ENCODE measurements around the gene TRIM54. TPM values are rescaled to one million over a fixed set of nuclear protein-coding genes. Genes with fewer than 3 reads are reported as not detected.

TRIM54 gene
- total RNA-seq, 2 donors from 2014 or later, result 97.2 to 136 TPM

DNA sequence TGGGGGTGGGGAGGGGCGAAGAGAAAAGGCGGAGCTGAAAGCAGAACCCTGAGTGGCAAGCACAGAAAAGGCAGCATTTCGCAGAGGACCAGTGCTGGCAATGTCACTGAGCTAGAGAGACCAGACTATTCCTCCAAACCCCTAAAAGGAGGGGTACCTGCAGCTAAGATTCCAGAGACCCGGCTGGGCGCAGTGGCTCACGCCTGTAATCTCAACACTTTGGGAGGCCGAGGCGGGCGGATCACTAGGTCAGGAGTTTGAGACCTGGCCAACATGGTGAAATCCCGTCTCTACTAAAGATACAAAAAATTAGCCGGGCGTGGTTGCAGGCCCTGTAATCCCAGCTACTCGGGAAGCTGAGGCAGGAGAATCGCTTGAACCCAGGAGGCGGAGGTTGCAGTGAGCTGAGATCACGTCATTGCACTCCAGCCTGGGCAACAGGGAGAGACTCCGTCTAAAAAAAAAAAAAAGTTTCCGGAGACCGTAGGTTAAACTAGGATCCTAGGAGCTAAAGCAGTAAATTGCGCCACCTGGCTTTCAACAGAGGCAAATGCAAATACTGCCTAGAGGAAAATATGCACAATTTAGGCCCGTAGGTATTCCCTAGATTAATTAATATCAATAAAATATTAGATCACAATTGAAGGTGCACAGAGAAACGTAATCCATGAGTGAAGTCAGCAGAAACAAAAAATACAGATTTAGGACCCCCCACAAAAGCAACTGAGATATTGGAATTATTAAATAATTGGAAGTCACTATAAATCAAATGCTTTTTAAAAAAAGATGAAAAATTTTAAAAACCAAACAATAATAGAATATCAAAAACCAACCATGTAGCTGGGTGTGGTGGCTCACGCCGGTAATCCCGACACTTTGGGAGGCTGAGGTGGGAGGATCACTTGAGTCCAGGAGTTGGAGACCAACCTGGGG lies 21.1 kb downstream of the TRIM54 start:
- Histone ChIP-seq H3K27me3 (peaks cover 0 to 15% of the 10 kb centered on the region in 2 donors), H3K27ac (peak overlapping the region; percentile 44 to 59), H3K4me3 (peak overlapping the region in 1 of 2 donors; percentile 32), H3K9me3 (no peaks in the 10 kb centered on the region), H3K36me3 (peaks cover 45% of the 10 kb centered on the region), H3K4me1 (peaks cover 0 to 28% of the 10 kb centered on the region in 2 donors)
- TF ChIP-seq, protein P1, sequence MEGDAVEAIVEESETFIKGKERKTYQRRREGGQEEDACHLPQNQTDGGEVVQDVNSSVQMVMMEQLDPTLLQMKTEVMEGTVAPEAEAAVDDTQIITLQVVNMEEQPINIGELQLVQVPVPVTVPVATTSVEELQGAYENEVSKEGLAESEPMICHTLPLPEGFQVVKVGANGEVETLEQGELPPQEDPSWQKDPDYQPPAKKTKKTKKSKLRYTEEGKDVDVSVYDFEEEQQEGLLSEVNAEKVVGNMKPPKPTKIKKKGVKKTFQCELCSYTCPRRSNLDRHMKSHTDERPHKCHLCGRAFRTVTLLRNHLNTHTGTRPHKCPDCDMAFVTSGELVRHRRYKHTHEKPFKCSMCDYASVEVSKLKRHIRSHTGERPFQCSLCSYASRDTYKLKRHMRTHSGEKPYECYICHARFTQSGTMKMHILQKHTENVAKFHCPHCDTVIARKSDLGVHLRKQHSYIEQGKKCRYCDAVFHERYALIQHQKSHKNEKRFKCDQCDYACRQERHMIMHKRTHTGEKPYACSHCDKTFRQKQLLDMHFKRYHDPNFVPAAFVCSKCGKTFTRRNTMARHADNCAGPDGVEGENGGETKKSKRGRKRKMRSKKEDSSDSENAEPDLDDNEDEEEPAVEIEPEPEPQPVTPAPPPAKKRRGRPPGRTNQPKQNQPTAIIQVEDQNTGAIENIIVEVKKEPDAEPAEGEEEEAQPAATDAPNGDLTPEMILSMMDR (IDR thresholded peaks at IDR 0.05), result peak; percentile 67 to 93
- peak; percentile 61 for DNase-seq (ENCODE audit: low spot score)

DNA sequence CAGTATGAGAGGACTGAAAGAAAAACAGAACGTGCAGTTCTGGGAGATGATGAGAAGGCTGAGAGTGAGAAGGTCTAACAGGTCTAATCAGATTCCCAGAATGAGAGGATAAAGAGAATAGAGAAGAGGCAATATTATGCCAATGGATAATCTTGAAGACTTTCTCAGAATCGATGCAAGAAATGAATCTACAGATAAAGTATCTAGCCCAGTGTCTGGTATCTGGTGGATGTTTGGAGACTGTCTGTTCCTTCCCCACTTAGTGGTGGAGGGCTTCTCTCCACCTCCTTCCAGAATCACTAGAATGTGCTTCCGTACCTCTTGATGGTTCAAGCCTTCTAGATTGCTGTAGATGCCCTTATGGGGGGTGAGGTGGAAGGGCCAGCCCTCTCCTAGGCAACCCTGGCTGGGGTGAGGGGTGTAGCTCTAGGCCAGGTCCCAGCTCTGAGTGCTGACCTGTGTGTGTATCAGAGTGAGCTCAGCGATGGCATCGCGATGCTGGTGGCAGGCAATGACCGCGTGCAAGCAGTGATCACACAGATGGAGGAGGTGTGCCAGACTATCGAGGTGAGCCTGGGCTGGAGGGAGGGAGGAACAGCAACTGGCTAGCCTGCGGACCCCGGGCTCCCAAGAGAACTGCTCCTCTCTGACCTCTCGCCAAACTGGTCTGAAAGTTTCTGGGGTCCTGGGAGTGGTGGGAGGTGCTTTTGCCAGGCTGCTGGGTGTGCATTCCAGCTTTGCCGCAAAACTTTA lies 22.4 kb downstream of the TRIM54 start:
- Histone ChIP-seq H3K27me3 (peaks cover 0 to 15% of the 10 kb centered on the region in 2 donors), H3K36me3 (peaks cover 41% of the 10 kb centered on the region), H3K4me3 (no peak overlapping the region), H3K4me1 (peaks cover 0 to 33% of the 10 kb centered on the region in 2 donors), H3K9me3 (no peaks in the 10 kb centered on the region), H3K27ac (no peak overlapping the region)
- no peak for DNase-seq (ENCODE audit: low spot score)
- TF ChIP-seq, protein P1 (IDR thresholded peaks at IDR 0.05), result no peak

DNA sequence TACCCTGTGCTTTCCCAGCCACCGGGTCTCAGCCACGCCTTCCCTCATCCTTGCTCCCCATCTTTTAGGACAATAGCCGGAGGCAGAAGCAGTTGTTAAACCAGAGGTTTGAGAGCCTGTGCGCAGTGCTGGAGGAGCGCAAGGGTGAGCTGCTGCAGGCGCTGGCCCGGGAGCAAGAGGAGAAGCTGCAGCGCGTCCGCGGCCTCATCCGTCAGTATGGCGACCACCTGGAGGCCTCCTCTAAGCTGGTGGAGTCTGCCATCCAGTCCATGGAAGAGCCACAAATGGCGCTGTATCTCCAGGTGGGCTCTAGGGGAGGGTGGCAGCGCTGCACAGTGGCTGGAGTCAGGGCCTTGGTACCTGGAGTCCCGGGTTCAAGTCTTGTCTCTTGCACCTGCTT lies 23.3 kb downstream of the TRIM54 start:
- H3K27me3 ChIP-seq, result peaks cover 0 to 15% of the 10 kb centered on the region in 2 donors
- no peak for DNase-seq (ENCODE audit: low spot score)
- peaks cover 32% of the 10 kb centered on the region for H3K36me3 ChIP-seq
- TF ChIP-seq, protein P1 (IDR thresholded peaks at IDR 0.05), result no peak
- H3K4me1 ChIP-seq, result peaks cover 0 to 33% of the 10 kb centered on the region in 2 donors
- no peaks in the 10 kb centered on the region for H3K9me3 ChIP-seq
- no peak overlapping the region for H3K4me3 ChIP-seq
- H3K27ac ChIP-seq, result no peak overlapping the region

DNA sequence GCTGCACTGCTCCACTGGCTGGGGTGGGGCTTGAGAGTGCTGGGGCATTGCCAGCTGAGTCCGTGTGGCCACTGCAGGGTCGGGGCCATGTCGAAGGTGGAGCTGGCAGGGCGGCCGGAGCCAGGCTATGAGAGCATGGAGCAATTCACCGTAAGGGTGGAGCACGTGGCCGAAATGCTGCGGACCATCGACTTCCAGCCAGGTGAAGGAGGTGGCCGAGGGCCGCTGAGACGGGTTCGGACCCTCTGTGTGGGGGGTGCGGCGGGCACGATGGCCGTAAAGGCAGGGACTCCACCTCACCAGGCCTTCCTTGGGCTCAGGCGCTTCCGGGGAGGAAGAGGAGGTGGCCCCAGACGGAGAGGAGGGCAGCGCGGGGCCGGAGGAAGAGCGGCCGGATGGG lies 23.9 kb downstream of the TRIM54 start:
- no peaks in the 10 kb centered on the region for H3K9me3 ChIP-seq
- no peak for DNase-seq (ENCODE audit: low spot score)
- no peak overlapping the region for H3K4me3 ChIP-seq
- H3K4me1 ChIP-seq, result peaks cover 0 to 33% of the 10 kb centered on the region in 2 donors
- TF ChIP-seq, protein P1 (IDR thresholded peaks at IDR 0.05), result no peak
- peaks cover 0 to 15% of the 10 kb centered on the region in 2 donors for H3K27me3 ChIP-seq
- no peak overlapping the region for H3K27ac ChIP-seq
- peaks cover 27% of the 10 kb centered on the region for H3K36me3 ChIP-seq

DNA sequence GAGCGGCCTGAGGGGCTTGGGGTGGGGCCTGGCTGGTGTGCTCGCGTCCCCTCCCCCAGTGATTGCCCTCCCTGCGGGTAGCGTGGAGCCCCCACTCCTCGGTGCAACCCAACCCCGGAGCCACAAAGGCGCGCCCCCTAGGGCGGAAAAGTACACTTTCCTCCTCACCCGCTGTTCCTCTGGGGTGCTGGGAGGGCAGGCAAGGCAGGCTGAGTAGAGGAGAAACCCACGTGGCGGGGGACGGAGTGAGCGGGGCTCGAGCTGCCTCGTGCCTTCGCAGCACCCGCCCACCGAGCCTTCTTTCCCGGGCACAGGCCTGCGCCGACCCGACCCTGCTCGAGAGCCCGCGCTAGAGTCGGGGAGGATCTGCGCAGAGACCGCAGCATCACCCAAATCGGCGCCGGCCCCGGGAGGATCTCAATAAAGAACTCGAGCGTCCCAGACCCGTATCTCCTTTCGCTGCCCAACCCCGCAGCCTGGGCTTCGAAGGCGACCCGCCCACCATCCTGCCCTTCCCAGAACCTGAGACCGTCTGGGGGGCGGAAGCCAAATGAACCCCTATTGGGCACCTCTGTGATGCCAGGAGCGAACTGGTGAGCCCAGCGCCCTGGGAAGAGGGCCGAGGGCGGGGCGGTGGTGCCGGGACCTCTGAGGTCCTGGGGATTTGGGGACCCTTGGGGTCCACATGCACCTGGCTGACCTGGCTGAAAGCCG lies 24.5 kb downstream of the TRIM54 start:
- Histone ChIP-seq H3K4me3 (no peak overlapping the region), H3K9me3 (no peaks in the 10 kb centered on the region), H3K4me1 (peaks cover 0 to 33% of the 10 kb centered on the region in 2 donors), H3K36me3 (peaks cover 21% of the 10 kb centered on the region), H3K27me3 (peaks cover 0 to 15% of the 10 kb centered on the region in 2 donors), H3K27ac (no peak overlapping the region)
- TF ChIP-seq, protein P1 (IDR thresholded peaks at IDR 0.05), result no peak
- DNase-seq (ENCODE audit: low spot score), result no peak
